GM18951 (cell line): ENCODE measurements around the gene BTBD17.
"Not testable (repeated sequence)": the region's sequence is repeated elsewhere in the genome, so short reads cannot be mapped to it uniquely, and the experiment has no call there.

Experiments used
- POLR2A ChIP-seq: IDR thresholded peaks from 4 replicates; pipeline ENCODE4 v1.6.1; 2011; ENCODE audit warnings: mild to moderate bottlenecking; ENCODE audit not compliant: insufficient read length, insufficient read depth; ENCODE audit errors: extremely low read depth
- in situ Hi-C: fragments of 300-500 bp; cut with MboI; formaldehyde crosslinking; loops from one replicate; pipeline ENCODE4 v1.12.0; 2022; ENCODE audit warnings: low sequenced_read_pairs, mixed read lengths, inconsistent platforms; ENCODE audit not compliant: unreplicated experiment

Gene BTBD17, protein sequence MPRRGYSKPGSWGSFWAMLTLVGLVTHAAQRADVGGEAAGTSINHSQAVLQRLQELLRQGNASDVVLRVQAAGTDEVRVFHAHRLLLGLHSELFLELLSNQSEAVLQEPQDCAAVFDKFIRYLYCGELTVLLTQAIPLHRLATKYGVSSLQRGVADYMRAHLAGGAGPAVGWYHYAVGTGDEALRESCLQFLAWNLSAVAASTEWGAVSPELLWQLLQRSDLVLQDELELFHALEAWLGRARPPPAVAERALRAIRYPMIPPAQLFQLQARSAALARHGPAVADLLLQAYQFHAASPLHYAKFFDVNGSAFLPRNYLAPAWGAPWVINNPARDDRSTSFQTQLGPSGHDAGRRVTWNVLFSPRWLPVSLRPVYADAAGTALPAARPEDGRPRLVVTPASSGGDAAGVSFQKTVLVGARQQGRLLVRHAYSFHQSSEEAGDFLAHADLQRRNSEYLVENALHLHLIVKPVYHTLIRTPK

DNA sequence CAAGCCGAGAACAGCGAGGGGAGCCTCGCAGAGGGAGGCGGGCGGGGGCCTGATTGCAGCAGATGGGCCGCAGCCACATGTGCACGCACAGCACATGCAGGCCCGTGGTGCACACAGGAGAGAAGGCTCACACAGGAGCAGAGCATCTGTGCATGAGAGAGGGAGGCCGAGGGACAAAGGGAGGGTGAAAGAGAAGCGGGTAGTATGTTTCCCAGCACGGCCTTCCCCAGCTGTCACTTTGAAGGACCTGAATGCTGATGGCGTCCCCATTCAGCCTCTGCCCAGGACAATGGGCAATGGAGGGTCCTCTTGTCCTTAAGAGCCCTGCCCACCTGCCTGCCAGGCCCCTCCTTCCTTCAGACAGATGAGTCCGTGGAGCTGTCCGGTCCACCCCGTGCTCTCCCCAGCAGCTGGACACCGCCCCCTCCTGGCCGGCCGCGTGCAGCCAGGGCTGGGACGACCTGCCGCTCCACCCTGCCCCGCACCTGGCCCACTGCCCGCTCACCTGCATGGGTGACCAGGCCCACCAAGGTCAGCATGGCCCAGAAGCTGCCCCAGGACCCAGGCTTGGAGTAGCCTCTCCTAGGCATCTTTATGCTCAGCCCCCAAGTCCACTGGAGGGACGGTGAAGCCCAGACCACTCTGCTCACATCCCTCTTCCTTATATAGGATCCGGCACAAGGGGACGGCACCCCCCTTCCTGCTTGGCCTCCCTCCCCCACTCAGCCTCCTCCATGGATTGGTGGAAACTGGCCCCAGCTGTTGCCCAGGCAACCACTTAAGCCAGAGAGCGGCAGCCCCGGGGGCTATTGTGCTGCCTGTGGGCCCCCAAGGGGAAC, at the start of gene BTBD17:
TSS of gene BTBD17 (minus strand) at position 639 of the 839 bp plus-strand sequence. CDS start at position 590, 49 bp downstream.
- in situ Hi-C loops = no loop called here

DNA sequence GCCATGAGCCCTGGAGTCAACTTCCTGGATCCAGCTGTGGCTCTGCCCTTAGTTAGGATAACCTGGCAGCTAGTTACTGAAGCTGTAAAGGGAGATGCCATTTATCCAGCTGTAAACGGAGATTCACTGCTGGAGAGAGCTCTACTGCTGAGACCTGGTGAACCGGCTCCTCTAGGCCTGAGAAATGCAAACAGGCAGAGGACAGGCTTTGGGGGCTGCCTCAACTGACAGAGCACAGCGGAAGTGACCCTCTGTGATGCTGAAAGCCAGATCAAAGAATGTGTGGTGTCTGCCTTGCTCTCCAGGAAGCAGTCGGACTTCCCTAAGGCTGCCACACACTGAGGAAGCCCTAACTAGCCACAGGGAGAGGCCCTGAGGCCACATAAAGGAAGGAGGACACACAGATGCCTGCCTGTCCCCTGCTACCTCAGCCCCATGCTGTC, 48.4 kb upstream of the BTBD17 start:
- no peak for TF ChIP-seq POLR2A
- in situ Hi-C loops = no loop called here

More for the DNA sequence above, at the start of gene BTBD17:
- TF ChIP-seq POLR2A = no peak

DNA sequence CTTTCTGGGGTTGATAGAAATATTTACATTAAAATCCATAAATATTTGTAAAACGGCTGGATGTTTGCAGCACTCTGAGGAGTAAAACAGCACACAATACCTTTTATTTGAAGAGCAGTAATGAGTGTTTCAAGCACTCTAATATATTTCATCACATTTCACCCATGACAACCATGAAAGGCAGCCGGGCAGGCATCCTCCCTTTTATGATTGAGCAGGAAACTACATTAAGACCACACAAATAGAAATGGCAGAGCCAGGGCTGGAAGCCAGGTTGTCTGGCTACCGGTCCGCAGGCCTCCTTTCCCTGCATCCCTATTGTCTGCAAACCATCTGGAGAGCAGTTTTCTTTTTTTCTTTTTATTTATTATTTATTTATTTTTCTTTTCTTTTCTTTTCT, 47.1 kb upstream of the BTBD17 start:
- no peak for TF ChIP-seq POLR2A
- in situ Hi-C loops = no loop called here

DNA sequence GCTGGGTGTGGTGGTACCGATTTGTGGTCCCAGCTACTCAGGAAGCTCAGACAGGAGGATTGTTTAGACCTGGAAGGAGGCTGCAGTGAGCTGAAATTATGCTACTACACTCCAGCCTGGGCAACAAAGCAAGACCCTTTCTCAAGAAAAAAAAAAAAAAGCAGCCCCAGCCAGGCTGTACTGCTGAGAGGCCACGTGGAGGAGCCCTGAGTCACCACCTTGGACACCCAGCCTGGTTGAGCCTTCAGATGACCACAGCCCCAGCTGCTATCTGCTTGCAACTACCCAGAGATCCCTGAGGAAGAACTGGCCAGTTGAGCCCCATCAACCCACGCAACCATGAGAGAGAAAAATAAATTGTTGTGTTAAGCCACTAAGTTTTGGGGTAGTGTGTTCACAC, 46.6 kb upstream of the BTBD17 start:
- in situ Hi-C loops = no loop called here
- TF ChIP-seq POLR2A = no peak

DNA sequence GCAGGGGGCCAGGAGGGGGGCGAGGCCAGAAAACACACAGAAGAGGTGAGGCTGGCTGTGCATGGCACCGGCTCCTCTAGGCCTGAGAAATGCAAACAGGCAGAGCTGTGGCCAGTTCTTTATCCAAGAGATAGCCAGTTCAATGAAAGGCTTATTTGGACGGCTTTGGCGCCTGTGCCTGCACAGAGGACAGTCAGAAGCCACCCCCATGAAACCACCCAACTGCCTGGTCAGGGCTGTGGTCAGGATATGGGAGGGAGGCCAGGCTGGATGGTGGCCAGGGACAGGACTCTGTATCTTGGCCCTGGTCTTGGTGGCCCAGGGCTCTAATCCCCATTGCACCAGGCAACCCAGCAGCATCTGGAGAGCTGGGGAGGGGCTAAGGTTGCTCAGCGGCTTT, 45.7 kb upstream of the BTBD17 start:
- no peak for TF ChIP-seq POLR2A
- in situ Hi-C loops = no loop called here

DNA sequence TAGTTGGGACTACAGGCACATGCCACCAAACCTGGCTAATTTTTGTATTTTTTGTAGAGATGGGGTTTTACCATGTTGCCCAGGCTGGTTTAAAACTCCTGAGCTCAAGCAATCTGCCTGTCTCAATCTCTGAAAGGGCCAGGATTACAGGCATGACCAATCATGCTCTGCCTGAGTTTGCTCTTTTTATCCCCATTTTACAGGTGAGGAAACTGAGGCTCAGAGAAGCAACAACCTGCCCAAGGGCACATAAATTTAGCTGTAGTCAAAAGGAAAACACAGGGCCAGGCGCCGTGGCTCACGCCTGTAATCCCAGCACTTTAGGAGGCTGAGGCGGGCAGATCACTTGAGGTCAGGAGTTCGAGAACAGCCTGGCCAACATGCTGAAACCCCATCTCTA, 43.6 kb upstream of the BTBD17 start:
- in situ Hi-C loops = not testable (repeated sequence)

DNA sequence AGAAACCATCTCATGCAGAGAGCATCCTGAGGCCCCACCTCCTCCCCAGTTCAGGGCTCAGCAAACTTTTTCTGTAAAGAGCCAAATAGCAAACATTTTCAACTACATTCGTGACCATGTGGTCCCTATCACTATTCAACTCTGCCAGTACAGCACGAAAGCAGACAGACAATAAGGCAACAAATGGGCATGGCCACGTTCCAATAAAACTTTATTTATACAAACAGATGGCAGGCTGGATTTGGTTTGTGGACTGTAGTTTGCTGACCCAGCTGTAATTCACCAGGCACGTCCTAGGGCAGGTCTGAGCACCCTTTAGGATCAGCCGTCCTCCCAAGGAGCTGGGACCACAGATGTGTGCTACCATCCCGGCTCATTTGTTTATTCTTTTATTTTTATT, 43.1 kb upstream of the BTBD17 start:
- TF ChIP-seq POLR2A = no peak
- in situ Hi-C loops = no loop called here

DNA sequence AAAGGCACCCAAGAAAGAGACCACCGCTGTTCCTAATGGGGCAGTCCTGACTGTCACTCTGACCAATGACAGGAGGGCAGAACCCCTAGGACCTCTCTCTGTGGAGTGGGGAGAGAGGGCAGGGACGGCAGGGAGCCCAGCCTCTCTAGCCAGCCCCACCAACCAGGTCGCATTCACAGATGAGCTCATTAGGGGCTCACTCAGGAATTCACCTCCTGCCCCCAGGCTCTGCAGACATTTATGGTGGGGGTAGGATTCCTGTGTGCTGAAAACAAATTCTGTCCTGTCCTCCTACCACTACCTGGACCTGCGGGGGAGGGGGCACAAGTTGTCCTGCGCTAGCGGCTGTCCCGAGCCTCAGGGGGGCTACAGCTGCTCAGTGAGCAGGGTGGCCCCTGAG, 42.5 kb upstream of the BTBD17 start:
- TF ChIP-seq POLR2A = no peak
- in situ Hi-C loops = no loop called here

DNA sequence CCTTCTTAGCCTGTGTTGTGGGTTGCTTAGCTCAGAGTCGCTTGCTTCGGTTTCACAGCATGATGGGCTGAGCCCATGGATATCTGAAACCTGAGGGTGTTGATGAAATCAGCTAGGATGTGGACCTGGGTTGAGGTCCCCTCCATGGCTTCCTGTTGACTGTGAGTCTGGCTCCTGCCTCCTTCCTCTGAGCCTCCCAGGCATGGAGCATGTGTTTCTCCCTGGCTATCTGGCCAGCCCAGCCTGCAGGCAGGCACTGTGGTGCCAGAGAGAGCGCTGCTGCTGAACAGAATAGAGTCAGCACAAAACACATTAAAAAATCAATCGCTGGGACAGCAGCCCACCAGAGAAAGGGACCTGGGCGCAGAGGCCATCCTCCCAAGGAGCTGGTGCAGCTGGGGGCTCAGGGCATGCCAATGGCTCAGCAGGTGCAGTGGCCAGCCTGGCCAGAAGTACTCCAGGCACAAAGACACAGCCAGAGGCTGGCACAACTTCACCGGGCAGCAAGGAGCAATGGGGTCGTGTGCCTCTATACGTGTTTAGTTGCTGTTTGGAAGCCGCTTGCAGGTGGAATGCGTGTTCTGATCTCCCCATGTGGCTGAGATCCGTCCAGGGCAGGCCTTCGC, 42.0 kb upstream of the BTBD17 start:
- TF ChIP-seq POLR2A = no peak
- in situ Hi-C loops = no loop called here

DNA sequence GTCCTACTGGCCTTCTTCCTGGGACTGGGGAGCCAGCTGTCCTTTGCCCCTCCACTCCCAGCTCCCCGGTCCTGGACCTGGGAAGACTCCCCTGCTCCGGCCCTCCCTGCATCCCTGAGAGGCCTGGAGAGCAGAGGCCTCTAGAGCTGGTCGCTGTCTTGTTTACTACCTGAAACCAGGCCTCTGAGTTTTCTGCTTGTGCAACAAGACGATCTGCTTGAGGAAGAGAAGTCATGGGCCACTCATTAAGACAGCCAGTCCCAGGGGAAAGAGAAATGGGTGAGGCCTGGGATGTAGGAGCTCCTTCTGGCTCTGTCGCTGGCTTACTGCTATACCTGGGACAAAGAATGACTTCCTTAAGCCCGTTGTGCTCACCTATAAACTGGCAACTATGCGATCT, 40.4 kb upstream of the BTBD17 start:
- no peak for TF ChIP-seq POLR2A
- in situ Hi-C loops = no loop called here

DNA sequence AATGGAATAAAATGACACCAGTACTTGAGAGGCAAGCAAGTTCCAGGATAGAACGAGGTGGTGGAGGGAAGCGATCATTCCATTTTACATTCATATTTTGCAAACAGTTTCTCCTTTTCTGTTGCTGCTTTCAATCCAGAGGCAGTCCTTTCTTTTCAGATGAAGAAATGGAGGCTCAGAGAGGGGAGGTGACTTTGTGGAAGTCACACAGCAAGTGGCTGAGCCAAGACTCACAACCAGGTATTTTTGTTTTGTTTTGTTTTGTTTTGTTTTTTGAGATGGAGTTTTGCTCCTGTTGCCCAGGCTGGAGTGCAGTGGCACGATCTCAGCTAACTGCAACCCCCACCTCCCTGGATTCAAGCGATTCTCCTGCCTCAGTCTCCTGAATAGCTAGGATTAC, 34.9 kb upstream of the BTBD17 start:
- no peak for TF ChIP-seq POLR2A
- in situ Hi-C loops = no loop called here

DNA sequence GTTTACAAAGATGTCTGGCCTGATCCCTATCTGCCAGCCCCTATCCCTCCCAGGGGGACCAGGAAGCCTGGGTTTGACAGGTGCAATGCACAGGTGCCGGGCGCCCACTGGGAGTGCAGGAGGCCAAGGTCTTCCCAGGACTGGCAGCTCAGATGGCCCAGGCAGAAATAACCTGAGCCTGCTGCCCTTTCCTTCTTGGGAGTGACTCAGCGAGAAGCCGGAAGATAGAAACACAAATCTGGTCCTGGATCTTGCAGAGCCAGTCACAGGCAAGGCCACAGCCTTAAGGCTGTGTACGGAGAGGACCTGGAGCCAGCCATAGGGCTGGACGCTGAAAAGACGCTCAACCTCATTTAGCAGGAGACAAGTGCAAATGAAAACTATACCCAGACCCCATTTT, 33.3 kb upstream of the BTBD17 start:
- TF ChIP-seq POLR2A = no peak
- in situ Hi-C loops = no loop called here

DNA sequence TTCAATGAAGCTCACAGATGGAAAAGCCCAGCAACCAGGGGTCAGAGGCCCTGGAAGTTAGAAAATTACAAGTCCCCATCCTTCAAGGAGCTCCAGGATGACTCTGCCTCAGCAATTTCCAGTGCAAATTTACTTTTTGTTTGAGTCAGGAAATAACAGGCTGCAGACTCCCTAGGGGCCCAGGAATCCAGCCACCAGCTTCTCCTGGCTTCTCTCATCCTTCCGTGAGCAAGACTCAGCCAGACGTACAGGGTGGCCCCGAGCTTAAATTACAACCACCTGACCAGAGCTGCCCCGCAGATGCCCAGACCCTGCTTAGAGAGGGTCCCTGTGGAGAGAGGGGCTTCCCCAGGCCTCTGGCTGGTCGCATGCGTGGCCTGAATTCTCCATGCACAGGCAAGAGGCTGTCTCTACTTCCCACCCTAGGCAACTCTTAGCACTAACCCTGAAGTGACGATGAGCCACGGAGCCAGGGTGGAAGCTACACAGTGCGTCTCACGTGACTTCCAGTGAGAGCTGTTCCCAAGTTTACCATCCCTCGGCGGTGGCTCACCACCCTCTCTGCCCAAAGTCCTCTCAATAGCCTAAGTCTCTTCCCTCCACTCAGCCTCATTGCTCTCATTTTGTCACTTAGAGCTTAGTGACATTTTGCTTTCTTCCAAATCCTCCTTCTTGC, 32.7 kb upstream of the BTBD17 start:
- TF ChIP-seq POLR2A = no peak
- in situ Hi-C loops = no loop called here
